ENCODE data around the gene FAM107B.
"Not testable (repeated sequence)": the region's sequence is repeated elsewhere in the genome, so short reads cannot be mapped to it uniquely, and the experiment has no call there.

The FAM107B gene

GRCh38 chr10:14645239-14645960, 129.3 kb downstream of the FAM107B start:
- Histone ChIP-seq H3K4me3 (ENCODE audit: low read depth, low read length) (no peak overlapping the region), H3K4me2 (ENCODE audit: low read length) (no peak overlapping the region), H3K27me3 (ENCODE audit: control insufficient read depth, insufficient read depth, low read length) (no peaks in the 10 kb centered on the region), H2AFZ (no peak overlapping the region), H3K4me1 (peaks cover 24% of the 10 kb centered on the region), H3K79me2 (no peaks in the 10 kb centered on the region), H3K9me3 (ENCODE audit: control insufficient read depth, low read length) (no peaks in the 10 kb centered on the region), H3K36me3 (ENCODE audit: control insufficient read depth, insufficient read depth, low read length) (no peaks in the 10 kb centered on the region), H3K27ac (no peak overlapping the region), H3K9ac (no peak overlapping the region)
- no peak for TF ChIP-seq CTCF (IDR thresholded peaks at IDR 0.05)

- Histone ChIP-seq H3K79me2 (no peaks in the 10 kb centered on the region), H3K4me2 (ENCODE audit: low read length) (no peak overlapping the region), H2AFZ (no peak overlapping the region), H3K4me1 (no peaks in the 10 kb centered on the region), H3K4me3 (ENCODE audit: low read depth, low read length) (no peak overlapping the region), H3K36me3 (ENCODE audit: control insufficient read depth, insufficient read depth, low read length) (no peaks in the 10 kb centered on the region), H3K27me3 (ENCODE audit: control insufficient read depth, insufficient read depth, low read length) (no peaks in the 10 kb centered on the region), H3K9me3 (ENCODE audit: control insufficient read depth, low read length) (no peaks in the 10 kb centered on the region), H3K9ac (no peak overlapping the region), H3K27ac (no peak overlapping the region)
- TF ChIP-seq CTCF (IDR thresholded peaks at IDR 0.05): no peak
Measured at GRCh38 chr10:14639637-14640036, 135.1 kb downstream of the FAM107B start.

- H3K79me2 ChIP-seq: no peaks in the 10 kb centered on the region
- TF ChIP-seq CTCF (IDR thresholded peaks at IDR 0.05): no peak
- no peak overlapping the region for H3K9ac ChIP-seq
Measured at GRCh38 chr10:14635043-14635710, 139.5 kb downstream of the FAM107B start.

GRCh38 chr10:14634572-14634971, 140.1 kb downstream of the FAM107B start:
- H2AFZ ChIP-seq; H3K4me2 ChIP-seq (ENCODE audit: low read length); H3K27ac ChIP-seq; H3K4me3 ChIP-seq (ENCODE audit: low read depth, low read length); H3K27me3 ChIP-seq (ENCODE audit: control insufficient read depth, insufficient read depth, low read length); H3K9ac ChIP-seq; H3K4me1 ChIP-seq; H3K79me2 ChIP-seq; H3K9me3 ChIP-seq (ENCODE audit: control insufficient read depth, low read length); H3K36me3 ChIP-seq (ENCODE audit: control insufficient read depth, insufficient read depth, low read length): not testable (repeated sequence)

More at GRCh38 chr10:14635043-14635710, 139.5 kb downstream of the FAM107B start:
- H3K4me2 ChIP-seq (ENCODE audit: low read length): no peak overlapping the region
- H3K4me1 ChIP-seq: no peaks in the 10 kb centered on the region
- H2AFZ ChIP-seq: peak overlapping the region; percentile 7
- no peaks in the 10 kb centered on the region for H3K27me3 ChIP-seq (ENCODE audit: control insufficient read depth, insufficient read depth, low read length)
- no peaks in the 10 kb centered on the region for H3K36me3 ChIP-seq (ENCODE audit: control insufficient read depth, insufficient read depth, low read length)
- H3K9me3 ChIP-seq (ENCODE audit: control insufficient read depth, low read length): no peaks in the 10 kb centered on the region
- no peak overlapping the region for H3K27ac ChIP-seq
- H3K4me3 ChIP-seq (ENCODE audit: low read depth, low read length): no peak overlapping the region

- no peak overlapping the region for H3K27ac ChIP-seq
- no peak overlapping the region for H3K4me3 ChIP-seq (ENCODE audit: low read depth, low read length)
Measured at GRCh38 chr10:14625765-14626525, 148.8 kb downstream of the FAM107B start.

More at GRCh38 chr10:14625765-14626525, 148.8 kb downstream of the FAM107B start:
- no peak overlapping the region for H3K4me2 ChIP-seq (ENCODE audit: low read length)
- H3K9ac ChIP-seq: no peak overlapping the region
- H3K4me1 ChIP-seq: no peaks in the 10 kb centered on the region
- H2AFZ ChIP-seq: no peak overlapping the region
- no peak for TF ChIP-seq CTCF (IDR thresholded peaks at IDR 0.05)
- no peaks in the 10 kb centered on the region for H3K36me3 ChIP-seq (ENCODE audit: control insufficient read depth, insufficient read depth, low read length)
- no peaks in the 10 kb centered on the region for H3K27me3 ChIP-seq (ENCODE audit: control insufficient read depth, insufficient read depth, low read length)
- no peaks in the 10 kb centered on the region for H3K79me2 ChIP-seq
- H3K9me3 ChIP-seq (ENCODE audit: control insufficient read depth, low read length): no peaks in the 10 kb centered on the region

All from parathyroid adenoma (tissue), 2 donors.